ENCODE measurements around the gene FAM118A.

GRCh38 chr22:45303181-45303580, 6.6 kb upstream of the FAM118A start:
- TF ChIP-seq POLR2A (IDR thresholded peaks at IDR 0.05) (no peak), CTCF (IDR thresholded peaks at IDR 0.05) (no peak)
